Thoracic aorta endothelial cell (primary cell): ENCODE data around the gene RXFP2. TPM values are rescaled to one million over a fixed set of nuclear protein-coding genes. Genes with fewer than 3 reads are reported as not detected.

Experiments used
- total RNA-seq: library from RNA; depleted of rRNA; stranded (reverse); fragments of >200 nt; gene quantifications from 2 replicates; pipeline ENCODE4 v1.2.3, GENCODE V29; 2012

Gene RXFP2
- not detected in 2 replicates for total RNA-seq

GRCh38 chr13:31739226-31739625, at the start of gene RXFP2:
Gene RXFP2, plus strand, starts transcription at chr13:31739526. Its CDS starts 87 bp downstream, at chr13:31739613.

